ENCODE data around the gene MOGAT2.

The MOGAT2 gene

GRCh38 chr11:75781296-75781695 is 63.7 kb downstream of the MOGAT2 start:
- no peak for DNase-seq

- no peak for DNase-seq
Measured at GRCh38 chr11:75781831-75782230, 64.2 kb downstream of the MOGAT2 start.
